8988T (cell line): ENCODE results near the gene OR6S1.
"Not testable (repeated sequence)": the region's sequence is repeated elsewhere in the genome, so short reads cannot be mapped to it uniquely, and the experiment has no call there.

Source experiments
- DNase-seq: peaks from one replicate; pipeline ENCODE4 v3.0.0; 2011

Gene OR6S1

GRCh38 chr14:20608383-20609110, 32.9 kb downstream of the OR6S1 start:
- DNase-seq, result no peak

- DNase-seq, result no peak
These were observed 33.9 kb downstream of the OR6S1 start for GRCh38 chr14:20607617-20608016.

GRCh38 chr14:20606902-20607242, 34.6 kb downstream of the OR6S1 start:
- DNase-seq, result no peak

- DNase-seq, result peak; percentile 32
These were observed 35.1 kb downstream of the OR6S1 start for GRCh38 chr14:20606190-20606901.

GRCh38 chr14:20603813-20604690, 37.4 kb downstream of the OR6S1 start:
- no peak for DNase-seq

GRCh38 chr14:20602583-20602982, 38.9 kb downstream of the OR6S1 start:
- no peak for DNase-seq

- no peak for DNase-seq
These were observed 40.0 kb downstream of the OR6S1 start for GRCh38 chr14:20601522-20601921.

GRCh38 chr14:20597108-20597507, 44.4 kb downstream of the OR6S1 start:
- DNase-seq, result no peak

GRCh38 chr14:20595726-20596125, 45.8 kb downstream of the OR6S1 start:
- DNase-seq, result not testable (repeated sequence)

- no peak for DNase-seq
These were observed 48.9 kb downstream of the OR6S1 start for GRCh38 chr14:20592574-20592973.

- no peak for DNase-seq
These were observed 50.3 kb downstream of the OR6S1 start, which contains the start of gene RNASE12 for GRCh38 chr14:20591235-20591634. Gene RNASE12, minus strand, starts transcription at chr14:20591376. Its CDS starts 653 bp downstream, at chr14:20590723.
